Neuronal stem cell (in vitro differentiated cells): Measurements from ENCODE around the gene CELA2A.

ENCODE experiments used
- DNase-seq: peaks from one replicate; pipeline ENCODE4 v3.0.0-alpha.2; 2013; ENCODE audit warnings: low spot score
- H2AFZ ChIP-seq: one replicate; pipeline ENCODE4 v1.6.1; 2013; ENCODE audit warnings: mild to moderate bottlenecking, low read length, inconsistent platforms
- H2AK5ac ChIP-seq: 2 replicates; pipeline ENCODE4 v1.6.1; 2013; ENCODE audit warnings: low read depth, mild to moderate bottlenecking, inconsistent platforms, low read length, moderate library complexity, mixed read lengths
- H2BK120ac ChIP-seq: 2 replicates; pipeline ENCODE4 v1.6.1; 2013; ENCODE audit warnings: low read depth, mild to moderate bottlenecking, inconsistent platforms, low read length, moderate library complexity, mixed read lengths
- H2BK12ac ChIP-seq: one replicate; pipeline ENCODE4 v1.6.1; 2013; ENCODE audit warnings: low read length, inconsistent platforms
- H2BK15ac ChIP-seq: 2 replicates; pipeline ENCODE4 v1.6.1; 2013; ENCODE audit warnings: mild to moderate bottlenecking, low read length, inconsistent platforms, mixed read lengths
- H2BK5ac ChIP-seq: one replicate; pipeline ENCODE4 v1.6.1; 2013; ENCODE audit warnings: inconsistent platforms, mild to moderate bottlenecking, low read length, moderate library complexity
- H3K14ac ChIP-seq: one replicate; pipeline ENCODE4 v1.6.1; 2013; ENCODE audit warnings: low read length, inconsistent platforms
- H3K18ac ChIP-seq: 2 replicates; pipeline ENCODE4 v1.6.1; 2013; ENCODE audit warnings: low read length, inconsistent platforms
- H3K23ac ChIP-seq: 2 replicates; pipeline ENCODE4 v1.6.1; 2013; ENCODE audit warnings: low read depth, mild to moderate bottlenecking, mixed read lengths, low read length, inconsistent platforms; ENCODE audit not compliant: poor library complexity
- H3K27ac ChIP-seq: replicated peaks from 3 replicates; pipeline ENCODE4 v1.5.1; 2013; ENCODE audit warnings: low read length, inconsistent platforms
- H3K27me3 ChIP-seq, 3 experiments: 2 replicates each; pipeline ENCODE4 v1.6.1; 2013; ENCODE audit warnings: low read length in 3 of 3, mild to moderate bottlenecking in 2 of 3, inconsistent platforms in 1 of 3, low read depth in 1 of 3, mixed read lengths in 1 of 3, moderate library complexity in 1 of 3; ENCODE audit not compliant: control insufficient read depth in 3 of 3, insufficient read depth in 3 of 3
- H3K36me3 ChIP-seq, 2 donors: replicated peaks in 1 of 2; 2 replicates each; pipeline ENCODE4 v1.6.1; 2013; ENCODE audit warnings: low read length in 2 of 2; ENCODE audit not compliant: control insufficient read depth in 2 of 2, insufficient read depth in 2 of 2
- H3K4ac ChIP-seq: 2 replicates; pipeline ENCODE4 v1.6.1; 2013; ENCODE audit warnings: inconsistent platforms, mild to moderate bottlenecking, low read length, moderate library complexity
- H3K4me1 ChIP-seq, 2 donors: 1 replicate in 1 of 2; 2 replicates in 1 of 2; pipeline ENCODE4 v1.6.1; 2013; ENCODE audit warnings: low read length in 2 of 2, low read depth in 1 of 2; ENCODE audit not compliant: control insufficient read depth in 2 of 2, insufficient read depth in 1 of 2
- H3K4me2 ChIP-seq: one replicate; pipeline ENCODE4 v1.6.1; 2013; ENCODE audit warnings: mild to moderate bottlenecking, low read length, inconsistent platforms; ENCODE audit not compliant: insufficient read depth, poor library complexity, severe bottlenecking
- H3K4me3 ChIP-seq, 2 donors: 2 replicates each; pipeline ENCODE4 v1.5.1; 2013; ENCODE audit warnings: low read length in 2 of 2, mild to moderate bottlenecking in 2 of 2, inconsistent platforms in 1 of 2, moderate library complexity in 1 of 2
- H3K79me1 ChIP-seq: one replicate; pipeline ENCODE4 v1.6.1; 2013; ENCODE audit warnings: low read depth, mild to moderate bottlenecking, inconsistent platforms, low read length, moderate library complexity
- H3K9ac ChIP-seq: one replicate; pipeline ENCODE4 v1.6.1; 2013; ENCODE audit warnings: mild to moderate bottlenecking, low read depth, low read length, inconsistent platforms; ENCODE audit not compliant: poor library complexity
- H3K9me3 ChIP-seq, 2 donors: replicated peaks in 1 of 2; 2 replicates each; pipeline versions ENCODE3 to v1.6.1; 2013; ENCODE audit warnings: low read length in 2 of 2, mild to moderate bottlenecking in 2 of 2, inconsistent platforms in 1 of 2, low read depth in 1 of 2, mixed read lengths in 1 of 2, moderate library complexity in 1 of 2; ENCODE audit not compliant: control insufficient read depth in 2 of 2, insufficient read depth in 1 of 2
- H4K8ac ChIP-seq: one replicate; pipeline ENCODE4 v1.6.1; 2013; ENCODE audit warnings: low read depth, mild to moderate bottlenecking, inconsistent platforms, low read length, moderate library complexity
- H4K91ac ChIP-seq: one replicate; pipeline ENCODE4 v1.6.1; 2013; ENCODE audit warnings: low read length, low read depth, mild to moderate bottlenecking, inconsistent platforms; ENCODE audit not compliant: poor library complexity
- WGBS, 2 donors: extraction: QIAGEN DNeasy Blood & Tissue Kit; methylation state at CpG; one replicate each; pipeline ENCODE4 v1.1.7; 2013; ENCODE audit warnings: missing lambda C conversion rate in 2 of 2, mixed read lengths in 1 of 2; ENCODE audit not compliant: insufficient read length in 2 of 2, insufficient replicate concordance in 1 of 2; ENCODE audit errors: extremely low coverage in 2 of 2; 5-methylcytosine and 5-hydroxymethylcytosine counted together

Gene CELA2A

DNA sequence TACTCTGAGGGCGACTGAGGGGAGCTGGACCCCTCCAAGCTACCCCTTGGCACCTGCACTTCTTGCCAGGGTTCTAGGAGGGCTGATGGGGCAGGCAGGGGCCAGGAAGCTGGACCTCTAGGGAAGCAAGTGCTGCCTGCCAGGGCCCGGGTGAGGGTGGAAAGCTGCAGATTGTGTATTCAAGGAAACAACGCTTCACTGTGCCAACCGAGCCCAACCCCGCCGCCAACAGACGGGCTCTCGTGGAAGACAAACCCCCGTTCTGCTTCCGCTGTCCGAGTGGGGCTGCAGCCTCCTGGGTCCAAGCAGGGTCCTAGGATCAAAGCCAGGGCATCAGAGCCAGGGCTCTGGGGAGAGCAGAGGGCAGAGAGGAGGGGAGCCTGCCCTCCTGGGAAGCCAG is 43.7 kb upstream of the CELA2A start:
- Histone ChIP-seq H2BK5ac (no peak overlapping the region), H4K8ac (no peak overlapping the region), H3K14ac (no peak overlapping the region), H3K4me2 (no peak overlapping the region), H3K18ac (peak overlapping the region; percentile 62), H3K9ac (no peak overlapping the region), H3K23ac (no peak overlapping the region), H3K4me3 (no peak overlapping the region), H4K91ac (no peak overlapping the region), H2BK120ac (no peak overlapping the region), H3K4ac (no peak overlapping the region), H3K79me1 (no peaks in the 10 kb centered on the region), H2BK12ac (no peak overlapping the region), H3K27ac (no peak overlapping the region), H2AFZ (no peak overlapping the region), H2BK15ac (no peak overlapping the region), H3K36me3 (no peaks in the 10 kb centered on the region), H2AK5ac (peak overlapping the region; percentile 49), H3K9me3 (no peaks in the 10 kb centered on the region), H3K27me3 (peaks cover 0 to 15% (median 14%) of the 10 kb centered on the region in 3 experiments), H3K4me1 (peaks cover 10 to 12% of the 10 kb centered on the region in 2 donors)
- no CpG with 5 or more reads among the region's 11 CpGs for WGBS, 2 donors
- DNase-seq, result no peak

GRCh38 chr1:15413563-15414444 is 42.7 kb upstream of the CELA2A start:
- H2BK5ac ChIP-seq, result no peak overlapping the region

GRCh38 chr1:15414445-15414983 is 42.0 kb upstream of the CELA2A start:
- Histone ChIP-seq H3K4me2 (no peak overlapping the region), H3K23ac (no peak overlapping the region), H2BK12ac (no peak overlapping the region), H3K9ac (no peak overlapping the region), H3K18ac (no peak overlapping the region), H3K14ac (no peak overlapping the region), H3K9me3 (no peaks in the 10 kb centered on the region), H3K4me1 (peaks cover 3 to 5% of the 10 kb centered on the region in 2 donors), H3K4me3 (no peak overlapping the region), H2BK5ac (no peak overlapping the region), H2AFZ (no peak overlapping the region), H4K91ac (no peak overlapping the region), H3K36me3 (no peaks in the 10 kb centered on the region), H3K27ac (no peak overlapping the region), H2BK120ac (no peak overlapping the region), H3K27me3 (peaks cover 0 to 12% (median 0%) of the 10 kb centered on the region in 3 experiments), H2BK15ac (no peak overlapping the region), H2AK5ac (no peak overlapping the region), H3K4ac (no peak overlapping the region), H3K79me1 (no peaks in the 10 kb centered on the region), H4K8ac (no peak overlapping the region)
- no peak for DNase-seq
- WGBS, 2 donors, result no CpG with 5 or more reads among the region's 10 CpGs

More at GRCh38 chr1:15413563-15414444, 42.7 kb upstream of the CELA2A start:
- Histone ChIP-seq H3K4me1 (peaks cover 7 to 9% of the 10 kb centered on the region in 2 donors), H3K4me3 (no peak overlapping the region), H4K91ac (no peak overlapping the region), H2BK15ac (no peak overlapping the region), H3K9me3 (no peaks in the 10 kb centered on the region), H2AFZ (no peak overlapping the region), H3K4ac (no peak overlapping the region), H3K23ac (no peak overlapping the region), H3K36me3 (no peaks in the 10 kb centered on the region), H3K27me3 (peaks cover 0 to 12% (median 4%) of the 10 kb centered on the region in 3 experiments), H2BK12ac (no peak overlapping the region), H4K8ac (no peak overlapping the region), H3K9ac (no peak overlapping the region), H3K4me2 (no peak overlapping the region), H2BK120ac (no peak overlapping the region), H3K18ac (no peak overlapping the region), H2AK5ac (no peak overlapping the region), H3K79me1 (no peaks in the 10 kb centered on the region), H3K14ac (no peak overlapping the region), H3K27ac (no peak overlapping the region)
- no CpG with 5 or more reads among the region's 20 CpGs for WGBS, 2 donors
- no peak for DNase-seq
